HEK293 (cell line): ENCODE data around the gene TTLL10.

Source experiments
- RBAK ChIP-seq: fragments of 450-650 bp; formaldehyde crosslinking; IDR thresholded peaks from 2 replicates; pipeline ENCODE4 v1.5.1; 2016; ENCODE audit warnings: missing biosample characterization, missing genetic modification characterization
- ZNF654 ChIP-seq: fragments of 450-650 bp; formaldehyde crosslinking; IDR thresholded peaks from 2 replicates; pipeline ENCODE4 v1.5.1; 2016; ENCODE audit warnings: low read depth, missing biosample characterization, missing genetic modification characterization
- TF ChIP-seq, protein P1 (sequence below): fragments of 450-650 bp; formaldehyde crosslinking; IDR thresholded peaks from 2 replicates; pipeline ENCODE4 v1.5.1; 2016; ENCODE audit warnings: missing biosample characterization, missing genetic modification characterization
- TF ChIP-seq, protein P2 (sequence below): fragments of 450-650 bp; formaldehyde crosslinking; IDR thresholded peaks from 2 replicates; pipeline ENCODE4 v1.5.1; 2017; ENCODE audit warnings: missing biosample characterization, missing genetic modification characterization

- TF ChIP-seq, protein P1, sequence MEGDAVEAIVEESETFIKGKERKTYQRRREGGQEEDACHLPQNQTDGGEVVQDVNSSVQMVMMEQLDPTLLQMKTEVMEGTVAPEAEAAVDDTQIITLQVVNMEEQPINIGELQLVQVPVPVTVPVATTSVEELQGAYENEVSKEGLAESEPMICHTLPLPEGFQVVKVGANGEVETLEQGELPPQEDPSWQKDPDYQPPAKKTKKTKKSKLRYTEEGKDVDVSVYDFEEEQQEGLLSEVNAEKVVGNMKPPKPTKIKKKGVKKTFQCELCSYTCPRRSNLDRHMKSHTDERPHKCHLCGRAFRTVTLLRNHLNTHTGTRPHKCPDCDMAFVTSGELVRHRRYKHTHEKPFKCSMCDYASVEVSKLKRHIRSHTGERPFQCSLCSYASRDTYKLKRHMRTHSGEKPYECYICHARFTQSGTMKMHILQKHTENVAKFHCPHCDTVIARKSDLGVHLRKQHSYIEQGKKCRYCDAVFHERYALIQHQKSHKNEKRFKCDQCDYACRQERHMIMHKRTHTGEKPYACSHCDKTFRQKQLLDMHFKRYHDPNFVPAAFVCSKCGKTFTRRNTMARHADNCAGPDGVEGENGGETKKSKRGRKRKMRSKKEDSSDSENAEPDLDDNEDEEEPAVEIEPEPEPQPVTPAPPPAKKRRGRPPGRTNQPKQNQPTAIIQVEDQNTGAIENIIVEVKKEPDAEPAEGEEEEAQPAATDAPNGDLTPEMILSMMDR (tag by site-specific recombination) = no peak
- TF ChIP-seq, protein P2, sequence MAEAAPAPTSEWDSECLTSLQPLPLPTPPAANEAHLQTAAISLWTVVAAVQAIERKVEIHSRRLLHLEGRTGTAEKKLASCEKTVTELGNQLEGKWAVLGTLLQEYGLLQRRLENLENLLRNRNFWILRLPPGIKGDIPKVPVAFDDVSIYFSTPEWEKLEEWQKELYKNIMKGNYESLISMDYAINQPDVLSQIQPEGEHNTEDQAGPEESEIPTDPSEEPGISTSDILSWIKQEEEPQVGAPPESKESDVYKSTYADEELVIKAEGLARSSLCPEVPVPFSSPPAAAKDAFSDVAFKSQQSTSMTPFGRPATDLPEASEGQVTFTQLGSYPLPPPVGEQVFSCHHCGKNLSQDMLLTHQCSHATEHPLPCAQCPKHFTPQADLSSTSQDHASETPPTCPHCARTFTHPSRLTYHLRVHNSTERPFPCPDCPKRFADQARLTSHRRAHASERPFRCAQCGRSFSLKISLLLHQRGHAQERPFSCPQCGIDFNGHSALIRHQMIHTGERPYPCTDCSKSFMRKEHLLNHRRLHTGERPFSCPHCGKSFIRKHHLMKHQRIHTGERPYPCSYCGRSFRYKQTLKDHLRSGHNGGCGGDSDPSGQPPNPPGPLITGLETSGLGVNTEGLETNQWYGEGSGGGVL (tag by site-specific recombination) = no peak
- TF ChIP-seq RBAK (tag by site-specific recombination) (no peak), ZNF654 (tag by site-specific recombination) (no peak)
Measured at GRCh38 chr1:1233567-1233892, 59.9 kb downstream of the TTLL10 start.
